Mesenchymal stem cell (in vitro differentiated cells and primary cell): ENCODE results near the gene HEATR5A.
A peak's percentile ranks its signal among the peaks of the same experiment; 100 is the strongest.

Source experiments
- DNase-seq: peaks from one replicate; pipeline ENCODE4 v3.0.0-alpha.2; 2013
- H2AFZ ChIP-seq: one replicate; pipeline ENCODE4 v1.6.1; 2013; ENCODE audit warnings: low read depth, mild to moderate bottlenecking, control low read depth, inconsistent platforms, low read length, moderate library complexity
- H2AK5ac ChIP-seq: 2 replicates; pipeline ENCODE4 v1.6.1; 2013; ENCODE audit warnings: low read length, moderate library complexity, mild to moderate bottlenecking, inconsistent platforms; ENCODE audit not compliant: severe bottlenecking
- H2BK120ac ChIP-seq: one replicate; pipeline ENCODE4 v1.6.1; 2013; ENCODE audit warnings: low read depth, mild to moderate bottlenecking, inconsistent platforms, low read length, moderate library complexity
- H2BK12ac ChIP-seq, 2 experiments: one replicate each; pipeline ENCODE4 v1.6.1; 2013; ENCODE audit warnings: inconsistent platforms in 2 of 2, low read length in 2 of 2, mild to moderate bottlenecking in 2 of 2, moderate library complexity in 2 of 2, control low read depth in 1 of 2
- H2BK15ac ChIP-seq: one replicate; pipeline ENCODE4 v1.6.1; 2013; ENCODE audit warnings: mild to moderate bottlenecking, low read depth, inconsistent platforms; ENCODE audit not compliant: poor library complexity, severe bottlenecking
- H2BK5ac ChIP-seq: 2 replicates; pipeline ENCODE4 v1.6.1; 2013; ENCODE audit warnings: low read depth, mild to moderate bottlenecking, low read length, control low read depth, inconsistent platforms; ENCODE audit not compliant: poor library complexity, severe bottlenecking
- H3K14ac ChIP-seq, 2 experiments: one replicate each; pipeline ENCODE4 v1.6.1; 2013; ENCODE audit warnings: inconsistent platforms in 2 of 2, low read length in 2 of 2, control low read depth in 1 of 2, mild to moderate bottlenecking in 1 of 2, moderate library complexity in 1 of 2
- H3K18ac ChIP-seq, 2 experiments: one replicate each; pipeline ENCODE4 v1.6.1; 2013; ENCODE audit warnings: inconsistent platforms in 2 of 2, low read length in 2 of 2, control low read depth in 1 of 2, low read depth in 1 of 2, mild to moderate bottlenecking in 1 of 2
- H3K23ac ChIP-seq, 2 experiments: one replicate each; pipeline ENCODE4 v1.6.1; 2013; ENCODE audit warnings: inconsistent platforms in 2 of 2, low read length in 2 of 2, mild to moderate bottlenecking in 2 of 2, moderate library complexity in 2 of 2, control low read depth in 1 of 2
- H3K27ac ChIP-seq: 2 replicates; pipeline ENCODE4 v1.5.1; 2013; ENCODE audit warnings: mild to moderate bottlenecking, moderate library complexity, low read length, control low read depth, inconsistent platforms; ENCODE audit not compliant: poor library complexity, severe bottlenecking
- H3K27me3 ChIP-seq, 2 experiments: 2 replicates each; pipeline versions ENCODE4 v1.6.1 to v1.7.0; 2013; ENCODE audit warnings: low read length in 2 of 2, mild to moderate bottlenecking in 2 of 2, moderate library complexity in 2 of 2, control low read depth in 1 of 2, inconsistent platforms in 1 of 2; ENCODE audit not compliant: control insufficient read depth in 1 of 2, insufficient read depth in 1 of 2
- H3K36me3 ChIP-seq, 2 experiments: 2 replicates each; pipeline versions ENCODE4 v1.6.1 to v1.7.0; 2013; ENCODE audit warnings: low read length in 2 of 2, control low read depth in 1 of 2, inconsistent platforms in 1 of 2, low read depth in 1 of 2, mild to moderate bottlenecking in 1 of 2; ENCODE audit not compliant: insufficient read depth in 2 of 2, control insufficient read depth in 1 of 2
- H3K4ac ChIP-seq, 2 experiments: one replicate each; pipeline ENCODE4 v1.6.1; 2013; ENCODE audit warnings: inconsistent platforms in 2 of 2, low read length in 2 of 2, mild to moderate bottlenecking in 2 of 2, moderate library complexity in 2 of 2, control low read depth in 1 of 2, low read depth in 1 of 2
- H3K4me1 ChIP-seq: 2 replicates; pipeline ENCODE4 v1.6.1; 2013; ENCODE audit warnings: low read depth, low read length, control low read depth; ENCODE audit not compliant: control insufficient read depth, insufficient read depth
- H3K4me2 ChIP-seq: 2 replicates; pipeline ENCODE4 v1.6.1; 2013; ENCODE audit warnings: low read length, mild to moderate bottlenecking, inconsistent platforms; ENCODE audit not compliant: poor library complexity, severe bottlenecking
- H3K4me3 ChIP-seq, 2 experiments: 2 replicates each; pipeline versions ENCODE4 v1.5.1 to v1.7.0; 2013; ENCODE audit warnings: low read length in 2 of 2, mild to moderate bottlenecking in 2 of 2, control low read depth in 1 of 2, low read depth in 1 of 2; ENCODE audit not compliant: insufficient read depth in 1 of 2
- H3K79me1 ChIP-seq: replicated peaks from 2 replicates; pipeline ENCODE4 v1.6.1; 2013; ENCODE audit warnings: mild to moderate bottlenecking, control low read depth, low read length, inconsistent platforms; ENCODE audit not compliant: poor library complexity, severe bottlenecking
- H3K9ac ChIP-seq: 2 replicates; pipeline ENCODE4 v1.7.0; 2013; ENCODE audit warnings: mild to moderate bottlenecking, low read length, moderate library complexity
- H3K9me3 ChIP-seq: 2 replicates; pipeline ENCODE4 v1.7.0; 2013; ENCODE audit warnings: mild to moderate bottlenecking, low read length; ENCODE audit not compliant: control insufficient read depth
- H4K8ac ChIP-seq: one replicate; pipeline ENCODE4 v1.6.1; 2013; ENCODE audit warnings: inconsistent platforms, mild to moderate bottlenecking, low read length, moderate library complexity
- H4K91ac ChIP-seq: one replicate; pipeline ENCODE4 v1.6.1; 2013; ENCODE audit warnings: mild to moderate bottlenecking, low read length, inconsistent platforms
- WGBS: methylation state at CpG from one replicate; pipeline ENCODE4 v1.1.7; 2013; ENCODE audit warnings: mixed read lengths; 5-methylcytosine and 5-hydroxymethylcytosine counted together

Gene HEATR5A

DNA sequence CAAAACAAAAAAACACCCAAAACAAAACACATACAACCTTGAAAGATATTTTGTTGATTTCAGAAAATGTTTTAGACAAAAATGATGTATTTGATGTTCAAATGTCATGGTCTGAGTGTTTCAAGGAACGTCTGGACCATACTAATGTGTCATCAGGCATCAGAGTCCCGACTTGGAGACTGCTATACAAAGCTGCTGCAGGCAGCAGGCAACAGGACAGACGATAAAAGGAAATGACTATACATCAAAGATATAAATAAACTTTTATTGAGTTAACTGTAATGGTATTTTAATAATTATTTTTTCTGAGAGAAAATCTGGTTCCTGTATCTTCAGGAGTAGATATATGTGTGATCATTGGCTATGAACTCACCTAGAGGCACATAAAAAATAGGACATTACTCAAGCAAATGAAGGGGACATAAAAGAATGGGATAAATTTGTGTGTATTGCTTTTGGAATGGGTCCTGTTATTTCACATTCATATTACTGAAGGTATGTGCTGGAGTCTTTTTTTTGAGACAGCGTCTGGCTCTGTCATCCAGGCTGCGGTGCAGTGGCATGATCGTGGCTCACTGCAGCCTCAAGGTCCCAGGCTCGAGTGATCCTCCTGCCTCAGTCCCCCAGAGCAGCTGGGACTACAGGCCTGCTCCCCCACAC is 125.5 kb downstream of the HEATR5A start:
- Histone ChIP-seq H3K4me3 (no peak overlapping the region), H3K4me1 (peaks cover 2% of the 10 kb centered on the region), H4K8ac (no peak overlapping the region), H3K9me3 (no peaks in the 10 kb centered on the region), H3K27ac (no peak overlapping the region), H3K18ac (no peak overlapping the region), H2BK15ac (no peak overlapping the region), H3K4ac (no peak overlapping the region), H4K91ac (no peak overlapping the region), H3K36me3 (peaks cover 0 to 47% of the 10 kb centered on the region in 2 experiments), H3K79me1 (no peaks in the 10 kb centered on the region), H2BK5ac (no peak overlapping the region), H2BK12ac (no peak overlapping the region), H2BK120ac (no peak overlapping the region), H3K27me3 (no peaks in the 10 kb centered on the region), H3K23ac (no peak overlapping the region), H3K4me2 (no peak overlapping the region), H2AFZ (no peak overlapping the region), H3K9ac (no peak overlapping the region), H2AK5ac (no peak overlapping the region), H3K14ac (no peak overlapping the region)
- no peak for DNase-seq
- WGBS: 84% methylated on average over 4 of the region's 7 CpGs

GRCh38 chr14:31292937-31293616 is 127.3 kb downstream of the HEATR5A start:
- no peak overlapping the region for H3K23ac ChIP-seq
- no peak overlapping the region for H3K27ac ChIP-seq

GRCh38 chr14:31291210-31291609 is 129.1 kb downstream of the HEATR5A start:
- Histone ChIP-seq H3K27ac (no peak overlapping the region), H3K14ac (no peak overlapping the region), H2AK5ac (no peak overlapping the region), H2AFZ (no peak overlapping the region), H3K18ac (no peak overlapping the region), H3K9ac (no peak overlapping the region), H3K4me1 (peaks cover 2% of the 10 kb centered on the region), H4K8ac (no peak overlapping the region), H3K4me2 (no peak overlapping the region), H3K36me3 (peaks cover 4 to 41% of the 10 kb centered on the region in 2 experiments), H3K79me1 (no peaks in the 10 kb centered on the region), H3K4me3 (no peak overlapping the region), H2BK12ac (no peak overlapping the region), H2BK120ac (no peak overlapping the region), H2BK15ac (no peak overlapping the region), H4K91ac (no peak overlapping the region), H3K27me3 (no peaks in the 10 kb centered on the region), H2BK5ac (no peak overlapping the region), H3K4ac (no peak overlapping the region), H3K9me3 (no peaks in the 10 kb centered on the region), H3K23ac (no peak overlapping the region)
- DNase-seq: peak; percentile 15

More at GRCh38 chr14:31292937-31293616, 127.3 kb downstream of the HEATR5A start:
- Histone ChIP-seq H2AK5ac (no peak overlapping the region), H2BK120ac (no peak overlapping the region), H3K9me3 (no peaks in the 10 kb centered on the region), H2AFZ (no peak overlapping the region), H4K91ac (no peak overlapping the region), H2BK5ac (no peak overlapping the region), H3K4me3 (no peak overlapping the region), H4K8ac (no peak overlapping the region), H3K27me3 (no peaks in the 10 kb centered on the region), H3K9ac (no peak overlapping the region), H3K4me2 (no peak overlapping the region), H3K4ac (no peak overlapping the region), H3K36me3 (peaks cover 0 to 39% of the 10 kb centered on the region in 2 experiments), H3K4me1 (peaks cover 2% of the 10 kb centered on the region), H2BK15ac (no peak overlapping the region), H3K14ac (no peak overlapping the region), H3K79me1 (no peaks in the 10 kb centered on the region), H3K18ac (no peak overlapping the region), H2BK12ac (no peak overlapping the region)
- no peak for DNase-seq
- 60% methylated on average over 2 of the region's 3 CpGs for WGBS

DNA sequence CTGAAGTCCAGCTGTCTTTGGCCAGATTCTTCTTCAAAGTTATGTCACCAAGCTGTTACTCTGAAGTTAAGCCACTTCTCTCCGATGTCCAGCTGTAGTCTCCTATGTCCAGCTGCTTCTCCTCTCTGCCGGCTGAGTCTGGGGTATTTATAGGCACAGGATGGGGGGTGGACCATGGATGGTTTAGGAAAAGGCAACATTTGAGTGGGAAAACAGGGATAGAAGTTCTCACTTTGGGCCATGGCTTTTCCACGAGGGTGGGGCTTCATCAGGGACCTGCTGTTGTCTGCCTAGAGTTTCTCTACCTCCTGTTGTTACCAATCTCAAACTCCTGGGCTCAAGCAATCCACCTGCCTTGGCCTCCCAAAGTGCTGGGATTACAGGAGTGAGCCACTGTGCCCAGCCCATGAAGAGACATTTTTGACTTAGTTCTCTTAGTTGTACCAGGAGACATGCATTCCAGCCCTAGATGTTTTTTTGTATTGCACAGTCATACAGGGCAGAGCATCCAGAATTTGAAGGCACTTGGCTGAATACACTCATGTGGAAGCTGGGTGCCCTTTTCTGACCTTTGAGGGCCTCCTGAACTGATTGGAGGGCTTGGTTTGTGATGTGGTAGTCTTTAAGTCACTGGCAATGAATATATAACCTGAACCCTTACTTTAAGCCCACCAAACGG is 132.9 kb downstream of the HEATR5A start:
- DNase-seq: no peak
- no peaks in the 10 kb centered on the region for H3K27me3 ChIP-seq
- no peak overlapping the region for H2BK5ac ChIP-seq
- no peak overlapping the region for H3K4me2 ChIP-seq
- no peak overlapping the region for H3K14ac ChIP-seq
- H4K91ac ChIP-seq: no peak overlapping the region
- no peaks in the 10 kb centered on the region for H3K4me1 ChIP-seq
- H3K9ac ChIP-seq: no peak overlapping the region
- H3K18ac ChIP-seq: no peak overlapping the region
- no peak overlapping the region for H3K4me3 ChIP-seq
- no peak overlapping the region for H3K27ac ChIP-seq
- H3K4ac ChIP-seq: no peak overlapping the region
- no peak overlapping the region for H2AK5ac ChIP-seq
- H3K23ac ChIP-seq: no peak overlapping the region
- H3K79me1 ChIP-seq: no peaks in the 10 kb centered on the region
- 91% methylated on average over 3 of the region's 4 CpGs for WGBS
- no peaks in the 10 kb centered on the region for H3K9me3 ChIP-seq
- H2AFZ ChIP-seq: no peak overlapping the region
- H3K36me3 ChIP-seq: peaks cover 4 to 15% of the 10 kb centered on the region in 2 experiments
- no peak overlapping the region for H2BK15ac ChIP-seq
- no peak overlapping the region for H4K8ac ChIP-seq
- no peak overlapping the region for H2BK120ac ChIP-seq
- H2BK12ac ChIP-seq: no peak overlapping the region
